WERI-Rb-1 (cell line): ENCODE data around the gene BCAP29.
A peak's percentile ranks its signal among the peaks of the same experiment; 100 is the strongest.

ENCODE experiments used
- DNase-seq: peaks from one replicate; pipeline ENCODE4 v3.0.0-alpha.2; 2020
- H3K27ac ChIP-seq: fragments of 250-450 bp; sonication (Bioruptor Pico); 2 replicates; pipeline ENCODE4 v1.5.1; 2020; ENCODE audit warnings: mild to moderate bottlenecking, moderate library complexity
- H3K27me3 ChIP-seq: fragments of 250-450 bp; sonication (Bioruptor Pico); 2 replicates; pipeline ENCODE4 v1.5.1; 2021; ENCODE audit warnings: mild to moderate bottlenecking, low read depth, moderate library complexity; ENCODE audit not compliant: insufficient read depth, severe bottlenecking
- H3K36me3 ChIP-seq: fragments of 250-450 bp; sonication (Bioruptor Pico); 2 replicates; pipeline ENCODE4 v1.5.1; 2020; ENCODE audit warnings: mild to moderate bottlenecking, moderate library complexity
- H3K4me3 ChIP-seq: 2 replicates; pipeline ENCODE4 v1.5.1; 2011; ENCODE audit warnings: low read depth, mild to moderate bottlenecking, control low read depth, low read length
- H3K9me3 ChIP-seq: fragments of 250-450 bp; sonication (Bioruptor Pico); 2 replicates; pipeline ENCODE4 v1.5.1; 2021; ENCODE audit warnings: mild to moderate bottlenecking, moderate library complexity; ENCODE audit not compliant: severe bottlenecking
- TF ChIP-seq, protein P1 (sequence below): IDR thresholded peaks from 2 replicates; pipeline ENCODE4 v1.5.1; 2011; ENCODE audit warnings: low read depth, mild to moderate bottlenecking, control low read depth, inconsistent platforms, low read length

BCAP29 gene

GRCh38 chr7:107563081-107563774, 16.8 kb upstream of the BCAP29 start:
- DNase-seq: no peak
- TF ChIP-seq, protein P1, sequence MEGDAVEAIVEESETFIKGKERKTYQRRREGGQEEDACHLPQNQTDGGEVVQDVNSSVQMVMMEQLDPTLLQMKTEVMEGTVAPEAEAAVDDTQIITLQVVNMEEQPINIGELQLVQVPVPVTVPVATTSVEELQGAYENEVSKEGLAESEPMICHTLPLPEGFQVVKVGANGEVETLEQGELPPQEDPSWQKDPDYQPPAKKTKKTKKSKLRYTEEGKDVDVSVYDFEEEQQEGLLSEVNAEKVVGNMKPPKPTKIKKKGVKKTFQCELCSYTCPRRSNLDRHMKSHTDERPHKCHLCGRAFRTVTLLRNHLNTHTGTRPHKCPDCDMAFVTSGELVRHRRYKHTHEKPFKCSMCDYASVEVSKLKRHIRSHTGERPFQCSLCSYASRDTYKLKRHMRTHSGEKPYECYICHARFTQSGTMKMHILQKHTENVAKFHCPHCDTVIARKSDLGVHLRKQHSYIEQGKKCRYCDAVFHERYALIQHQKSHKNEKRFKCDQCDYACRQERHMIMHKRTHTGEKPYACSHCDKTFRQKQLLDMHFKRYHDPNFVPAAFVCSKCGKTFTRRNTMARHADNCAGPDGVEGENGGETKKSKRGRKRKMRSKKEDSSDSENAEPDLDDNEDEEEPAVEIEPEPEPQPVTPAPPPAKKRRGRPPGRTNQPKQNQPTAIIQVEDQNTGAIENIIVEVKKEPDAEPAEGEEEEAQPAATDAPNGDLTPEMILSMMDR: no peak
- no peaks in the 10 kb centered on the region for H3K9me3 ChIP-seq
- H3K36me3 ChIP-seq: peaks cover 3% of the 10 kb centered on the region; the same call in 1 of the 2 replicates
- H3K4me3 ChIP-seq: peak overlapping the region; percentile 57
- H3K27me3 ChIP-seq: no peaks in the 10 kb centered on the region
- peak overlapping the region; percentile 95 for H3K27ac ChIP-seq

DNA sequence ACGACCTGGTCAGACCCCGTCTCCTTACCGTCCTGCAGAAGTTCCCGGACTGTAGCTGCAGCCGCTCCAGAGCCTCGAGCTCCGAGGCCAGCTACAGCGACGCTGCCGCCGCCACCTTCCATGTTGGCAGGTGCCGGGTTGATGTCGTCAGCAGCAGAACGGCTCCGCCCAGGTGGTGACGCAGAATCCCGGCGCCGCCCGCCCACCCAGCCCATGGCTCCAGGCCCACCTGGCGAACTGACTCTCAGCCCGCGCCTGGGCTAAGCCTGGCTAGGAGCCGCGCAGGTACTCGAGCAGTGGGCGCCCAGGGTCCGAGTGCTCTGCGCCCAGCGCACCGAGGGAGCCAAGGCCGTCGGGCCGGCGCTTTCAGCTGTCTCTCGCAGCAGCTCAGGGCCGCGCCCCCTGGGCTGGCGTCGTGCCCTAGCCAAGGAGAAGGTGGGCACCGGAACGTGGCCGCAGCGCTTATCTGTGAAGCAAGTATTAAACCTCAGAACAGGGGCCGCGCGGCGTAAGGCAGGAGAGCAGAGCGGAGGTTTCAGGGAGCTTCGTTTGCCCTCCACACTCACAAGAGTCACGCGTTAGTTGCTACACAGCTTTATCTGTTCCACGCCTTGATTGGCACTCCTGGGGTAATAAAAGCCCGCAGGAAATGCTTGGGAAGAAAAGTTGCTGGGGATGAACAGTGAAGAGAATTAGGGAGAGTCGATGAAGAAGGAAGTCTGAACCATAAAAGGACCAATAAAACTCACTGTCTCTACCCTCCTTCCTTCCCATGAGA, 16.1 kb upstream of the BCAP29 start, which contains the start of the genes COG5 and DUS4L:
Gene COG5, minus strand, starts transcription at position 146 of the 778 bp plus-strand sequence. Its CDS starts 24 bp downstream, at position 122.
Gene DUS4L, plus strand, starts transcription at position 197 of the 778 bp plus-strand sequence. CDS start 3,100 bp downstream, outside the sequence.
- peak; percentile 80 for DNase-seq
- H3K4me3 ChIP-seq: peak within 1 kb of the TSS; percentile 57
- TF ChIP-seq, protein P1: no peak
- H3K36me3 ChIP-seq: 0 out of 2 replicates have a peak, but pooled peaks cover 2% of the 10 kb centered on the region
- peak within 1 kb of the TSS; percentile 95 for H3K27ac ChIP-seq
- H3K27me3 ChIP-seq: no peaks in the 10 kb centered on the region
- H3K9me3 ChIP-seq: no peaks in the 10 kb centered on the region

DNA sequence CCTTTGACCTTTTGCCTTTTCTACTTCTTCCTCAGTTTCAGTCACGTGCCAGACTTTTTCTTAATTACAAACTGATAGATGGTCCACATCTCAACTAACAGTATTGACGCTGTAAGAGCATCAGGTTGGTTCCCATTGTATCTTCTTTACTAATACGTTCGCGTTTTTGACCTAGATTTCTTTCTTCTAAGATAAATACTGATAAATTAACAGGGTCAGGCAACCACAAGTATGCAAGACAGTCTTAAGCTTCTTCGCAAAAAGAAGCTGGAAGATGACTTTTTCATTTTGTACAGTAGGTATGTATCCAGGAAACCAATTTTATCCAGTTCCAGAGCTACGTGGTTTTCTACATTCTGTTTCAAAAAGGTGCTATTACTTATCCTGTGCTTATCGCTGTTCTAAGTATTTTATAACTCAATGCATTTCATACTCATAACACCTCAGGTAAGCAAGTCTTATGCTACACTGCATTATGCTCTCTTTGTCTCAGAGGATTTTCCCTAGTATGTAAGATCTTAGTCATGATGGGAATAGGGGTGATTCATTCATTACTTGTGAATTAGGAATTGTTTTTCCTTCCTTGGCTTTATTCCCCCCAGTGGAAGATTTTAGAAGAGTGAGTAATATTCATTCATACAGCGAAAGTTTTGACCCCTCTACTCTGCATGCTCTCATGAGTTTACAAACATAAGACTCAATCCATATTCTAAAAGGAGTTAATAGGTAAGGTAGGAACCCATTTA, 15.3 kb upstream of the BCAP29 start:
- no peak for DNase-seq
- peak overlapping the region; percentile 95; the same call in 1 of the 2 replicates for H3K27ac ChIP-seq
- H3K4me3 ChIP-seq: peak overlapping the region; percentile 57
- TF ChIP-seq, protein P1: no peak
- H3K27me3 ChIP-seq: no peaks in the 10 kb centered on the region
- H3K36me3 ChIP-seq: 0 out of 2 replicates have a peak, but pooled peaks cover 2% of the 10 kb centered on the region
- H3K9me3 ChIP-seq: no peaks in the 10 kb centered on the region

DNA sequence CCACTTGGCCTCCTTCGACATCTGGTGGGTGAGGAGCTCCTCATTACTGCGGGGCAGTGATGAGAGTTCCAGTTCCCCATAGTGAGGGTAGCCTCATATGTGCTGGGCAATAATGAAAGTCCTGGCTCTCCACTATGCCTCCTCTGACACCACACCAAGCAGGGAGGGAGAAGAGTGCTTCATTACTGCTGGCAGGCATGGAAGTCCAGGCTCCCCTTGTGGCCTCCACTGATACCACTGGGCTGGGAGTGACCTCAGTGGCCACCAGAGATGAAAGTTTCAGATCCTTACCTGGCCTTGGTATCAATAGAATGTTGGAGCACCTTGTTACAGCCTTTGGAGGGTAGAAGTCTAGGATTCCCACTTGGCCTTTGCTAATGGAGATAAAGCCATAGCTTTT, 9.7 kb upstream of the BCAP29 start:
- Histone ChIP-seq H3K27me3 (no peaks in the 10 kb centered on the region), H3K27ac (no peak overlapping the region), H3K36me3 (peaks cover 4% of the 10 kb centered on the region), H3K4me3 (no peak overlapping the region), H3K9me3 (no peaks in the 10 kb centered on the region)
- TF ChIP-seq, protein P1: no peak
- DNase-seq: no peak

DNA sequence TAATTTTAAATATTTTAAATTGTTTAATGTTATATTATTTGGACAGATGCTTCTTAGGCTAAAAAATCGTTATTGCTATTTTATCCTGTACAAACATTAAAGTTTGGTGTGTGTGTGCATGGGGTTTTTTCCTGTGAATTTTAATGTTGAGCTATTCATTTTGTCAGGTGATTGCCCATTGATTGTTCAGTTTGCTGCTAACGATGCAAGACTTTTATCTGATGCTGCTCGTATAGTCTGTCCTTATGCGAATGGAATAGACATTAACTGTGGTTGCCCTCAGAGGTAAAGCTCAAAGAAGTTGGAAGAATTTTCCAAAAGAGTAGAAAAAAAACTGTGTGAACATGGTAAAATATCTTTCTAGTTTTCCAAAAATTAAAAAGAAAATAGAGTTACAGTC, 6.5 kb upstream of the BCAP29 start:
- Histone ChIP-seq H3K27ac (no peak overlapping the region), H3K27me3 (no peaks in the 10 kb centered on the region), H3K36me3 (peaks cover 4% of the 10 kb centered on the region), H3K9me3 (no peaks in the 10 kb centered on the region), H3K4me3 (no peak overlapping the region)
- DNase-seq: no peak
- TF ChIP-seq, protein P1: no peak
